Measurements from ENCODE around the gene FTCD. TPM values are rescaled to one million over a fixed set of nuclear protein-coding genes. Genes with fewer than 3 reads are reported as not detected.

The FTCD gene
- total RNA-seq, 4 donors from 2014 or later = 0.29 TPM; not detected in 3

DNA sequence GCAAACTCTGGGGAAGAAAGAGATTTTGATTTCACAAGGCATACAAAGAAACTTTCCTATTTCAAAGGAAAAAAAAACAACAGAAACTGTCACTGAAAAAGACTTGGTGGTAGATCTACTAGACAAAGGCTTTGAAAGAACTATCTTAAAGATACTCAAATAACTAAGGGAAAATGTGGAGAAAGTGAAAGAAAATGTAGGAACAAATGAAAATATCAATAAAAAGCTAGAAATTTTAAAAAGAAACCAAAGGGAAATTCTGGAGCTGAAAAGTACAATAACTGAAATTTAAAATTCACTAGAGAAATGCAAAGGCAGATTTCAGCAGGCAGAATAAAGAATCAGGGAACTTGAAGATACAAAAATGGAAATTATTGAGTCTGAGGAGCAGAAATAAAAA lies 51.3 kb downstream of the FTCD start:
- no peak for DNase-seq (ENCODE audit: low spot score in 2 of 2)
- intact Hi-C loops (cut with DNase I; ENCODE audit: low total_unique reads) = no loop called here
- H3K4me3 ChIP-seq (ENCODE audit: low read depth, poor library complexity, severe bottlenecking) = no peak overlapping the region
- TF ChIP-seq CTCF (IDR thresholded peaks at IDR 0.05) (no peak), POLR2A (IDR thresholded peaks at IDR 0.05) (no peak)

DNA sequence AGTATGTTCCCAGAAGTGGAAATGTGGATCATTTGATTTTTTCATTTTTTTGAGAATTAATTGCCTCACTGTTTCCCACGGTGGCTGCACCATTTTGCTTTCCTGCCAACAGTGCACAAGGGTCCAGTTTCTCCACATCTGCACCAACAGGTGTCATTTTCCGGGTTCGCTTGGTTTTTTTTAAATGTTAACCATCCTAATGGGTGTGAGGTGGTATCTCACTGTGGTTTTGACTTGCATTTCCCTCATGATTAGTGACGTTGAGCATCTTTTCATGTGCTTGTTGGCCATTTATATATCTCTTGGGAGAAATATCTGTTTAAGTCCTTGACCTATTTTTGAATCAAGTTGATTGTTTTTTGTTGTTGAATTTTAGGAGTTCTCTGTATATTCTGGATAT lies 54.5 kb downstream of the FTCD start:
- DNase-seq (ENCODE audit: low spot score in 2 of 2) = no peak
- intact Hi-C loops (cut with DNase I; ENCODE audit: low total_unique reads) = no loop called here
- H3K4me3 ChIP-seq (ENCODE audit: low read depth, poor library complexity, severe bottlenecking) = no peak overlapping the region
- WGBS, 2 donors = 68 to 70% methylated on average over 4 of the region's 4 CpGs
- no peak for TF ChIP-seq POLR2A (IDR thresholded peaks at IDR 0.05)
- no peak for TF ChIP-seq CTCF (IDR thresholded peaks at IDR 0.05)

DNA sequence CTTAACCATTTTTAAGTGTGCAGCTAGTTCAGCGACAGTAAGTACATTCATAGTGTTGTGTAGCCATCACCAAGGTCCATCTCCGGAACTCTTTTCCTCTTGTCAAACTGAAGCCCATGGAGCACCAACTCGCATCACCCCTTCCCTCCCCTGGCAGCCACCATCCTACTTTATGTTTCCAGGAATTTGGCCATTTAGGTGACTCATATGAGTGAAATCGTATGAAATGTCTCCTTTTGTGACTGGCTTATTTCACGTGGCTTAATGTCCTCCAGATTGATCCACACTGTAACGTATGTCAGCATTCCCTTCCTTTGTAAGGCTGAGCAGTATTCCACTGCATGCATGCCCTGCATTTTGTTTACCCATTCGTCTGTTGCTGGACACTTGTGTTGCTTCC lies 55.0 kb downstream of the FTCD start:
- intact Hi-C loops (cut with DNase I; ENCODE audit: low total_unique reads) = no loop called here
- WGBS, 2 donors = 54 to 61% methylated on average over 7 of the region's 7 CpGs
- DNase-seq (ENCODE audit: low spot score in 2 of 2) = peak; percentile 13 to 82
- H3K4me3 ChIP-seq (ENCODE audit: low read depth, poor library complexity, severe bottlenecking) = no peak overlapping the region
- no peak for TF ChIP-seq POLR2A (IDR thresholded peaks at IDR 0.05)
- no peak for TF ChIP-seq CTCF (IDR thresholded peaks at IDR 0.05)

- intact Hi-C loops (cut with DNase I; ENCODE audit: low total_unique reads) = no loop called here
- TF ChIP-seq POLR2A (IDR thresholded peaks at IDR 0.05) (no peak), CTCF (IDR thresholded peaks at IDR 0.05) (no peak)
- WGBS, 2 donors = 52 to 71% methylated on average over 6 of the region's 6 CpGs
- no peak overlapping the region for H3K4me3 ChIP-seq (ENCODE audit: low read depth, poor library complexity, severe bottlenecking)
- peak; percentile 11 to 76 for DNase-seq (ENCODE audit: low spot score in 2 of 2)
Measured at GRCh38 chr21:46100020-46100419, 55.4 kb downstream of the FTCD start.

DNA sequence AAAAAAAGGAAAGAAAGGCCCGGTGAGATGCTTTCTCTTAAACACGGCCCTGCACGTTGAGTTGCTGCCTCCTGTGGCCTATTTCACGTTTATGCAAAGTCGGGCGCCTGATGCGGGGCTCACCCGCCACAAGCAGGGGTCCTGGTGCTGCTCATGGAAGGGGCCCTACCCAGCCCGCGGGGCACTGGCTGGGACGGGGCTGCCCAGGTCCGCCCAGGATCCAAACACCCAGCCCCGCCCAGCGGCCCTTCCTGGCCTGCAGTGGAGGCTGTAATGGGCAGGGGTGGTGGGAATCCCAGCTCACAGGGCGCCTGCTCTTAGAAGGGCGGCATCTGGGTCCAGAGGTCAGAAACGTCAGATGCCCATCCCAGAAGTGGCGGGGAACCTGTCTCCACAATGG lies 55.9 kb downstream of the FTCD start:
- TF ChIP-seq POLR2A (IDR thresholded peaks at IDR 0.05) (no peak), CTCF (IDR thresholded peaks at IDR 0.05) (no peak)
- no peak overlapping the region for H3K4me3 ChIP-seq (ENCODE audit: low read depth, poor library complexity, severe bottlenecking)
- intact Hi-C loops (cut with DNase I; ENCODE audit: low total_unique reads) = loop anchor here (10.0 kb wide), 1 partner anchor 125 kb away; no protein-coding TSS in a partner anchor
- peak; percentile 19 to 90 for DNase-seq (ENCODE audit: low spot score in 2 of 2)
- whole genome bisulfite sequencing, 2 donors = 16 to 31% methylated on average over 16 to 18 of the region's 18 CpGs
